T-helper 1 cell (primary cell): ENCODE results near the gene SIX2.

Experiments
- DNase-seq, 5 donors: peaks; one replicate each; pipeline ENCODE4 v3.0.0-alpha.2; 2012 to 2020

SIX2 gene

DNA sequence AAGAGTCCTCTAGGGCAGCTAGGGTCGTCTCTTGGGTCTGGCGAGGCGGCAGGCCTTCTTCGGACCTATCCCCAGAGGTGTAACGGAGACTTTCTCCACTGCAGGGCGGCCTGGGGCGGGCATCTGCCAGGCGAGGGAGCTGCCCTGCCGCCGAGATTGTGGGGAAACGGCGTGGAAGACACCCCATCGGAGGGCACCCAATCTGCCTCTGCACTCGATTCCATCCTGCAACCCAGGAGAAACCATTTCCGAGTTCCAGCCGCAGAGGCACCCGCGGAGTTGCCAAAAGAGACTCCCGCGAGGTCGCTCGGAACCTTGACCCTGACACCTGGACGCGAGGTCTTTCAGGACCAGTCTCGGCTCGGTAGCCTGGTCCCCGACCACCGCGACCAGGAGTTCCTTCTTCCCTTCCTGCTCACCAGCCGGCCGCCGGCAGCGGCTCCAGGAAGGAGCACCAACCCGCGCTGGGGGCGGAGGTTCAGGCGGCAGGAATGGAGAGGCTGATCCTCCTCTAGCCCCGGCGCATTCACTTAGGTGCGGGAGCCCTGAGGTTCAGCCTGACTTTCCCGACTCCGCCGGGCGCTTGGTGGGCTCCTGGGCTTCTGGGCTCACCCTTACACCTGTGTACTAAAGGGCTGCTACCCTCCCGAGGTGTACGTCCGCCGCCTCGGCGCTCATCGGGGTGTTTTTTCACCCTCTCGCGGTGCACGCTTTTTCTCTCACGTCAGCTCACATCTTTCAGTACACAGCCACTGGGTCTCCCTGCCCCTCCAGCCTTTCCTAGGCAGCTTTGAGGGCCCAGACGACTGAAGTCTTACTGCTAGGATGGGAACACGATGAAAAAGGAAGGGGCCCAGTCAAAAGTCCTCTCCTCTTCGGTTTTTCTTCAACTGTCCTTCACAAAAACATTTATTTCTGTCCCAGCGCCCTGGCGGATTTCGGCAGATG is 8.1 kb downstream of the SIX2 start:
- DNase-seq, result no peak

DNA sequence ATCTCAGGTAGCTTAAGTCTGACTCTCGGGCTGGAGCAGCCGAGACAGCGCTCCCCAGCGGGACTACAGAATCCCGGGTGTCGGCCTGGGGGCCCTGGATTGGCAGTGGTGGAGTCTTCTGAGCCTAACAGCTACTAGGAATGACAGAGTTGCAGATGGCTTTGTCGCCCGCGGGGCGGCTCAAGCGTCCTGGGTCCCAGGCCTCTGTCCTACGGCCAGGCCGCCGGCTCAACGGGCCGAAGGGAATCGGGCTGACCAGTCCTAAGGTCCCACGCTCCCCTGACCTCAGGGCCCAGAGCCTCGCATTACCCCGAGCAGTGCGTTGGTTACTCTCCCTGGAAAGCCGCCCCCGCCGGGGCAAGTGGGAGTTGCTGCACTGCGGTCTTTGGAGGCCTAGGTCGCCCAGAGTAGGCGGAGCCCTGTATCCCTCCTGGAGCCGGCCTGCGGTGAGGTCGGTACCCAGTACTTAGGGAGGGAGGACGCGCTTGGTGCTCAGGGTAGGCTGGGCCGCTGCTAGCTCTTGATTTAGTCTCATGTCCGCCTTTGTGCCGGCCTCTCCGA is 8.8 kb downstream of the SIX2 start:
- no peak for DNase-seq

DNA sequence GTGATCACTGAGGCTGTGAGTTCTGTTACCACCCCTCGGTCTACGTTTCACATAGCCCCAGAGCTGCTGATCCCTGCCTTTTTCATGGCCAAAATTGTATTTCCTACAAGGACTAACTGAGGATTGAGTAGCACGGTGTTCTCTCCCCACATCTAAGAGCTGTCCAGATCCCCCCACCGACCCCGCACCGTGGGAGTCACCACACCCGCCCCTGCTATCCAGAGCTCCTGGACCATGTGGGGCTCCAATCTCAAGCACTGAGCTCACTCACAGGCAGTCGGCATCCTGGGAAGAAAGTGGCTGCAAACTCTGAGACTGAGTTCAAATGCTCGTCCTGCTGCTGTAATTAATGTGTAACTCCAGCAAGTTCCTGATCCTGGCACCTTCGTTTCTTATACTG is 9.7 kb downstream of the SIX2 start:
- DNase-seq, result no peak

DNA sequence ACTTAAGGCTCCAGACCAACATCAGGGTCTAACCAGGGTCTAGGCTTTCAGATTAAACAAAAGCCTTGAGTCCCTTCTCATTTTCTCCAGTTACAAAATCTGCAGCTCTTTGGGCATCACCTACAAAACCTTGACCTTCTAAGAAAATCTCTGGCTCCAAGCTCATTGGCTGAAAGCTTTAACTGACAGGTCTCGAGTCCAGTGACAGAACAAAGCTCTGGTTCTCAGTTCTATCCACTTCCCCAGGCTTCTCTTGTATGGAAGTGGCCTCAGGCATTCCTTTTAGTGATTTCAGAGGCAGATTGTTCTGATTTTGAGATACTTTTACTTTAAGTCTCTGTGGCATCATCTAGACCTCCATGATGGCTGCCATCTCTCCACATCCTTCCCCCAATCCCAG is 11.3 kb downstream of the SIX2 start:
- no peak for DNase-seq

DNA sequence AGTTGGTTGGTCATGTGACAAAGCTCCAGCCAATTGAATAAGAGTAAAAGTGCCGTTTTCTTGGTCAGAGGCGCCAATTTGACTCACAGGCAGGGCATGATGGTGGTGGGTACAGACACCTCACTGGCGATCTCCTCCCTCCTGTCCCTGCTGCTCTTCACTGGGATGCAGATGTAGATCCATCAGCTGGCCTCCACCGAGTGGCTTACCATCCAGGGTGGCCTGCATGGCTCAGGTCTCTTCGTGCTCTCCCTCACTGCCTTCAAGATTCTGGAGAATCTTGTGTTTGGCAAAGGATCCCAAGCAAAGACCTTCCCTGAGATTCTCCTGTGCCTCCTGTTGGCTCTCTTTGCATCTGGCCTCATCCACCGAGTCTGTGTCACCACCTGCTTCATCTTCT is 12.9 kb downstream of the SIX2 start:
- no peak for DNase-seq

DNA sequence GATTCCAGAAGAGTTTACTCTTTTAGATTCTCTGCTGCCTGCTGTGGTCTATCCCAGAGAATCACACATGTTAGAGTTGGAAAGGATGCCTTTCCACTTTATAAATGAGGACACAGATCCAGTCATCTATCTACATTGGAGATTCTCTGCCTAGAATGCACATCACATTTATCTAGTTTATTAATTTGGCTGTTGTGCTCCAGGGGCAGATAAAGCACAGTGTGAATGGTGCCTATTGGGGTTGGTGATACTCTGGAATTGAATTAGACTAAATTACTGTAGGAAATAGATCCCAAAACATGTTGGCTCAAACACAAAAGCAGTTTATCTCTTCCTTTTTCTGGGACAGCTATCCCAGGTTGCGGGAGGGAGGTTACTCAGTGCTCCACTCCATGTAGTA is 14.9 kb downstream of the SIX2 start:
- DNase-seq, result no peak

DNA sequence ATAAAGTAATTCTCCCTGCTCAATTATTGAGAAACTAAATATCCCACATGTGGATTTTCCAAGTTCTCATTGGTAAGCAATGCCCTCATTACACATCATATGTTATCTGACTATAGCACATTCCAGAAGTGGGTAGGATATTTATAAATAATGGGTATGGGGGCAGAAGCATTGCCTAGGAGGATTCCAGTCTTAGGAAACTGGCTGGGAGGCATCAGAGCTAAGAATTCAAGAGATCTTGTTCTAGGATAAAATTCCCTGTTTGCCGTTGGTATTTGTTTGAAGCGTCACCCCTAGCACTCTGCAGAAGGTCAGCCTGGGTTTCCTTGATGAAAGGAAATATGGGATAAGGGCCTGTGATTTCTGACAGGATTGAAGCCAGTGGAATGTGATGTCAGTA is 20.1 kb downstream of the SIX2 start:
- no peak for DNase-seq

DNA sequence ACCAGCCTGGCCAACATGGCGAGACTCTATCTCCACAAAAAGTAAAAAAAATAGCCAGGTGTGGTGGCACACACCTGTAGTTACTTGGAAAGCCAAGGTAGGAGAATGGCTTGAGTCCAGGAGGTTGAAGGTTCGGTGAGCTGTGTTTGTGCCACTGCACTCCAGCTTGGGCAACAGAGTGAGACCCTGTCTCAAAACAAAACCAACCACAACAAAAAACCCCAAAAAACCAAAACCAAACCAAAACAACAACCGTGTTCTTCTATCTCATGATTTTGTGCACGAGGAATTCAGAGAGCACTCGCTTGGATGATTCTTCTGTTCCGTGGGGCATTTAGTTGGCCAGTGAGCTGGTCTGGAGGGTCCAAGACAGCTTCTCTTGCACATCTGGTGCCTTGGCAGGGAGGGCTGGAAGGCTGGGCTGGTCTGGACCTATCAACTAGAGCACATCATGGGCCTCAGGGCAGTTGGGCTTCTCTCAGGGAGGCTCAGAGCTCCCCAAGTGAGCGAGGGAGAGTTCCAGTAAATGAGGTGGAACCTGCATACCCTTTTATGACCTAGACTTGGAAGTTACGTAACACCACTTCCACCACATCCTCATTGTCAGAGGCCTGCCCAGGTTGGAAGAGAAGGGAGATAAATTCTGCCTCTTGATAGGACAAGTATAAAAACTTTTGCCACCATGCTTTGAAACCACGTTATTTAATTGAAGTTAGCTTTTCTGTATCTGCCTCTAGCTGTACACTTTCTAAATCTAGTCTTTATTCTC is 25.2 kb downstream of the SIX2 start:
- no peak for DNase-seq

DNA sequence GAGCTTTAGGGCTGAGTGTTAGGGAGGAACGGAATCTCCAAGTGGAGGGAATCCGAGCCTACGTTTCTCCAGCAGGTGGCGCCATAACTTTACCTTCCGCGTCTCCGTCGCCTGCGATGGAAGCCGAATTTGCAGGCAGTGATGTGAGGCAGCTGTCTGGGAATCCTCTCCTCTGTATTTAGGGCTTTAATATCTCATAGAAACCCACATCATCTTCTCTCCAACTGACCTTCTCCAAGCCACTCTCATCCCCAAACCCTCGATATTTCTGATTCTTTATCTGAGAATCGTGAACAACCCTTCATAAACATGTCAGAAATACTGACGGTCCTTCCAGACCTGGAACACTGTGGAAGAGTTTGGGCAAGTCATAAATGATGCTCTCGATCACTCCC is 27.5 kb downstream of the SIX2 start:
- peak; percentile 21 to 63 (median 43) for DNase-seq

DNA sequence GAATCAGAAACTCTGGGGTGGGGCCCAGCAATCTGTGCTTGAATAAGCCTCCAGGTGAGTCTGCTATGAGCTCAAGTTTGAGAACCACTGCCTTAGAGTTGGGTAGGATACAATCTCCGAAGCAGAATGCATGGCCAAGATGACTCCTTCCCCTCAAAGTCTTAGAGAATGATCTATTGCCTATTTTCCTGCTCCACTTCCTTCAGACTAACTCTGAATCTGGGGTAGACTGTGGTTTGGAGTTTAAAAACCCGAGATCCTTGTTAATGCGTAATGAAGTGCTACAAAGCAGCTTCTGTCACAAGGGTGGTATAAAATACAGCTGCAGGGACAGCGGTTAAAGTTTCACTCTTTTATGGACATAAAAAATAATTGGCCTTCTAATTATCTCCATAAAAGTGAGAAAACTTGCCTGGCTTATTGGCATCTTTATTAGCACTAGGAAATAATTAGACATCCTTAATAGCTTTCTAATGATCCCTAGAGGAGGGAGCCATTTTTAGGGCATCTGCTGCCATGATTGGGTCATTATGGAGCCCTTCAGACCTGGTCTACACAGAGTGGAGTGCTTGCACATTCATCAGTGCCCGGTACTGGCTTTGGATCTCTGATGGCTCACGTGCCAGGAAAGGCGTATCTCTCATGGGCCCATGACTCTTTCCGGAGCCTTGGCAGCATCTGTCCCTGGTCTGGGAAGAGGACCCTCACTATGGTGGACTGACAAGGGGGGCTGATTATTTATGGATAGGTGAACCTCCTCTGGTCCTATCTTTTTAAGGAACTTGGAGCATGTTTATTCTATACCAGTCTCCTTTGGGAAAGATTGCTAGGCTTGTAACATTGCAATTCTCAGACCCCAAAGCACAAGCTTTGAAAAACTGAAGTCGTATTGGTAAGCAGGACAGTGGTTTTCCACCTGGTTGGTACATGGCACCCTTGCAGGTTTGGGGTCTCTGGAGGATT is 28.2 kb downstream of the SIX2 start:
- no peak for DNase-seq

DNA sequence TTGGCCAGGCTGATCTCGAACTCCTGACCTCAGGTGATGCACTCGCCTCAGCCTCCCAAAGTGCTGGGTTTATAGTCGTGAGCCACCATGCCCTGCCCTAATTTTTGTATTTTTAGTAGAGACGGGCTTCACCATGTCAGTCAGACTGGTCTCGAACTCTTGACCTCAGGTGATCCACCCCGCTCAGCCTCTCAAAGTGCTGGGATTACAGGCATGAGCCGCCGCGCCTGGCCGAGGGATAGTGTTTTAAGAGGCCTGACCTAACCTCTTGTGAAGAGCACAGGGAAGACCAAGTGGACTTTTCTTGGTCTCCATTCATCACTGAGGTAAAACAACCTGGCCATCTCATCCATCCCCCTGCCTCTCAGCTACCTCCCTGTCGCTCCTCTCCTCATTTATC is 29.7 kb downstream of the SIX2 start:
- no peak for DNase-seq

DNA sequence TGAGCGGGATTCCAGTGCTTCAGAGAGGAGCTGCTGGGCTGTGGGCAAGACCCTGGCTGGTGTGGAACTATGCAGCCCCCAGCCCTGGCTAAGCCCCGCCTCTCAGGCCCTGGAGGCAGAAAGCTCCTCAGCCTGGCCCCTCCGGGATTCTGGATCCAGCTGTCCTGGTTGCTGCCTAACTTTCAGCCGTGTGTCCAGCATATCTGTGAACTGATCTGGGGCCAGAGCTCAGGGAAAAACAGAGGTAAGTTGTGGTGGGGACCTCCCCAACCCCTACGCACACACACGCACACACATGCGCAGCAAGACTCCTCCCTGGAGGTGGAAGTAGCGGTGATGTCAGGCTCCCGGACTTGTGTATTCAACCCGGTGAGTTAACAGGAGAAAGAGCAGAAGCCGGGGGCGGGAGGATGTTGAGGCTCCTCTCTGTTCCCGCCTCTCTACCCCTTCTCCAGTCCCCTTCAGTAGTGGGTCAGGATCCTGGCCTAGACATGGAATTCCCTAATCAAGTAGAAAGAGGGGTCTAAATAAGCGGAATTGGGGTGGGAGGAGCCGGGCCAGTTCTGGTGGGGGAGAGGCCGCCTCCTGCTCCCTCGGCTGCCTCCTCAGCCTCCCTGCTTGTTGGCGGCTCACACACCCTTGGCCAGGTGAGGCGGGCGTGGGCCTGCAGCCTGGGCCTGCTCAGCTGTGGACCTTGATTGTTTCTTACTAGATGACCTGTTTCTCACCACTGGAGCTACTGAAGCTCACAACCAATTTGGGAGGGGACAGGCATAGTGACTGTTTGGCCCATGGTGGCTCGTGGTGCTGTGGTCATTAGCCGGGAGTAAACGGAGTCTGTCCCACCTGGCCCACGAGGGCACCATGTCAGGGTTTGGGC is 33.4 kb downstream of the SIX2 start:
- no peak for DNase-seq

DNA sequence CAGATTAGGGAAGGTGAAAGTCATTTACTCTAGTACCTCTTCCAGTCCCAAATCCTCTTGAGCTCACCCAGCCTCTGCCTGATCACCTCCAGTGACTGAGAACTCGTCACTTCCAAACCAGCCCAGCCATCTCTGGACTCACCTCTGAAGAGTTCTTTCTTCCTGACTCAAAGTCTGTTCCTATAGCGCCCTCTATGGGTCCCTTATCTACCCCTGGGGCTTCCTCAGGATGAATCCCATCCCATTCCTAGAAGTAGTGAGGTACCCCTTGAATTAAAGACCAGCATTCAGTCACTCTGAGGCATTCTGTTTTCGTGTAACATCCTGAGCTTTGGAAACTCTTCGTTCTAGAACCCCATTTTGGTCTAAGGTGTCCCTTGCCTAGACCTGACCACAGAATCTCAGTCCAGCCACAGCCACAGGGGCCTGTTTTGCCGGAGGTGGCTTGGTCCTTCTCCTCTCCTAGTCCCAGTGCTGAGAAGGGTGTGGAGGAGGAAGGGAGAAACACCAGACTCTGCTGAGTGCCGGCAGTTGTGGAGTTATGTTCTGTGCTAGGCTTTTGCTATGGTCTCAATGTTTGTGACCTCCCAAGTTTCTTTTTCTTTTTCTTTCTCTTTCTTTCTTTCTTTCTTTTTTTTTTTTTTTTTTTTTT is 35.1 kb downstream of the SIX2 start:
- no peak for DNase-seq

DNA sequence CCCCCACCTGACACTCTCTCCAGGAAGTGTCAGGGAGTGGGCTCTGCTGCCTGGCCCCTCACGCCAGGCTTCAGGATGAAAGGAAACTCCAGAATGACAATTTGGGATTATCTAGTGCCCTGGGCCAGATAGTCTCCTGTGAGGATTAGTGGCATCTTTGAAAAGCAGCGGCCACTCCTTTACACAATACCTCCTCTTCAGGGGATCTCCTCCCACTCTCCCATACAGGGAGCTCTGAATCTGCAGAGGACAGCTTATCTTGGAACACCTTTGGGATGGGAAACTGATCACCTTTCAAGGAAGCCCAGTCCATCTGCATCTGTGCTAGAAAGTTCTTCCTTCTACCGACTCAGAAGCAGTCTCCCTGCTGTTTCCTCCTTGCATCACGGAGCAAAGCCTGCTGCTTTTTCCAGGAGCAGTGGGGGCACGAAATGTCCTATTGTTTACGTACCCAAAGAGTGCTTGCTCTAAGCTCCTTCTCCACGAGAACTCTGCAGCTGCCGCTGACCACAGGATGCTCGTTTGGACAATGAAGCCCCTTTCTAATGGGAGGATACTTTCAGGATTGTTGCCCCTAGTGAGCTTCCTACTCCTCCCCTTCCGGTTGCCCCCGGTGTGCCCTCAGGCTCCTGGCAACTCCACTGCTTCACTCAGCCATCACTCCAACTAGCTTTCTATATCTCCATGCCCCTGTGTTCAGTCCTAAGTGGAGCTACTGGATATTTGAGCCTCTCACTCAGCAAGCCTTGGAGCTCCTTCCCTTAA is 36.3 kb downstream of the SIX2 start:
- no peak for DNase-seq

DNA sequence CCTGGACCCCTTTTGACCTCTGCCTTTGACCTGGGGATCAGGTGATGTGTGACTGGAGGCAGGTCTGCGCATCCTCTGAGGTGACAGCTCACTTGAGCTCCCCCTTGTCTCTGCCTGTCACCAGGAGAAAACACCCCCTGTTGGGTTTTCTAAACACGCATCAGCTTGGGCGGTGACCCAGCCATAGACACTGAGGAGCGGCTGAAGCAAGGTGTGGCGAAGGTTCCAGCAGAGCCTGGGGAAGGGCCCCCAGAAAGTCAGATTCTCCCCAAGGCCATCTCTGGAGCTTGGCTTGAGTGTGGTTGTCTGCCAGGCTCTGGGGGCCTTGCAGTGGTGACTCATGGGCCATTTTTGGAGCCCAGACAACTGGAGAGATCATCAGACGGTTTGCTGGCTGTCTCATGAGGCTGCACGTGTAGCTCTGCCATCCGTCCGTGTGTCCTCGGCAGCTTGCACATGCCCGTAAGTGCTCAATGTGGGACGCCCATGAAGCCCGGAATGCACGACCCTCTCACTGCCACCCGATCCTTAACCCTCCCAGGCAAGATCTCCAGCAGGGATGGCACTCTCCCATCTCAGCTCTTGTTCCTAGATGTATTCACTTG is 38.3 kb downstream of the SIX2 start:
- no peak for DNase-seq

DNA sequence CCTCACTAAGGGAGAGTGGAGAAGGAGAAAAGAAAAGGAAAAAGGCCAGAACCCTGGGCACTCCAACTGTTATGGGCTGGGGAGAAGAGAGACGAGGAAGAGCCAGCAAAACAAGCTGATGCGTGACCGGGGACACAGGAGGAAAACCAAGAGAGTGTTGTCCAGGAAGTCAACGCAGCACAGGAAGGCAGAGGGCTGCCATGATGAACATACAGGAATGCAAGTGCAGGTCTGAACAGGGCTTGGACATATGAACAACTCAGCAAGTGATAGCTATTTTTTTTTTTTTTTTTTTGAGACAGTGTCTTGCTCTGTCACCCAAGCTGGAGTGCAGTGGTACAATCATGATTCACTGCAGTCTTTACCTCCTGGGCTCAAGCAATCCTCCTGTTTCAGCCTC is 39.3 kb downstream of the SIX2 start:
- no peak for DNase-seq

DNA sequence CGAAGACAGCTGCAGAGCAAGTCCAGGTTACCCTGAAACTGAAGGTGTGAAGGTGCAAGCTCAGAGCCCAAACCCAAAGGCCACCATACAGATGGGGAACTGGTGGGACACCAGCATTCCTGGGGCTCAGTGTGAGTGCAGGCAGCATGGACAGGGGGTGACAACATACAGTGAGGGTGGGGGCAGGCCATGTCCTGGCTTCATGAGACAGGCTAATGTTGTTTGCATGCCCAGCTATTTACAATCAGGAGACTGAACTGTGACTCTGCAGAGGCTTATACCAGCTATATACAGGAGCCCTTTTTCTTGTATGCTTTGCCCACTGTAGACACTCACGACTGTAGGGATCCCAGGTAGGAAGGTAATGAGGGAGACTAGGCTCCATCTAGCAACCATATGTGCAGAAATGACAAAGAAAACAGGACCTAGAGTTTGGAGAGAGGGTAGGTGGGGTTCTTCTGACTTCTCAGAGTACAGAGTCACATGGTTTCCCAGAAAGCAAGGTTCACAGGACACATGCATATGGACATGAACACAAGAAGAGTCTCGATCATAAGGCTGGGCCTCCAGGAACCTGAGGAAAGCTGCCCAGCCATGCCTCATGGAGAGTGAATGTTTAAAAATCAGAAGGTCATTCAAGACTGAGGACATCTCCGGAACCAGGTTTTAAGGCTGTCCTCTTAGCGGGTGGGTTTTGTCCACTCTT is 41.4 kb downstream of the SIX2 start:
- no peak for DNase-seq

DNA sequence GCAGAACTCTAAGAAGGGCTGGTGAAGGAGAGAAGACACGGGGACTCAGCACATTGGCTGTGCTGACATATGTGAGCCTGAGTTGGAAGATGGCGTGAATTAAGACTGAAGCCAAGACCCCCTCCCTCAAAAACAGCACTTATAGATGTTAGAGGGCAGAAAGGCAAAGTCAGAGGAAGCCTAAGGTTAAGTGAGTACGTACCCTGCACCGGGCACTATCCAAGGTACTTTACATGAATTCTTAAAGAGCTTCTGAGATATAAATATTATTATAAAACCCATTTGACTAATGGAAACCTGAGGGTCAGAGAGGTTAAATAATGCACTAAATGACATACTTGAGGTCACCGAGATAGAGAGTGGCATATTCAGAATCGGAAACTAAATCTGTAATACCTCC is 42.2 kb downstream of the SIX2 start:
- DNase-seq, result no peak

DNA sequence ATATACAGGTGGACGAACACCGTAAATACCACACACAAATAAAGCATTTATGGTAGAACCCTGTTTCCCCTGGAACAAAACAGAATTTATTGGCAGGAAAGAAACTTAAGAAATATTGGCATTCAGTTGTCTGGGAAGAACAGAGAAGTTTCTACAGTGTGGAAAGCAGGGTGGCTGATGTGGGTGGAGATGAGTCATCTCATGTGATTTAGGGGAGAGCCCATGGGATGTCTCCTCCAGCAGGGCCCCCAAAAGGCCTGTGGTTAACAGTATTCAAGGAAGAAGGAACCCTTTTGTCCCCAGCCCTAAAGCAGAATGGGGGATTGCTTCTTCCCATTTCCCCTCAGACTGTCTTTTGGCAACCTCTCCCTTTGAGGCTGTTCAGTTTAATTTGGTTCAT is 43.6 kb downstream of the SIX2 start:
- no peak for DNase-seq
